ENCODE data around the gene GATAD2A. TPM values are rescaled to one million over a fixed set of nuclear protein-coding genes. Genes with fewer than 3 reads are reported as not detected.

The GATAD2A gene
- total RNA-seq, 1 donor from 2014 or later = 163 TPM

- H3K9me3 ChIP-seq (ENCODE audit: insufficient read depth, low read depth, low read length) = no peaks in the 10 kb centered on the region
- no peak overlapping the region for H3K9ac ChIP-seq (ENCODE audit: low read length)
- H3K4me3 Mint-ChIP-seq (ENCODE audit: unreplicated experiment) = no peak overlapping the region
- peaks cover 16% of the 10 kb centered on the region for H4K20me1 ChIP-seq (ENCODE audit: insufficient read depth, low read length)
- no peak overlapping the region for H3K4me3 ChIP-seq (ENCODE audit: insufficient read depth, low read depth, low read length)
- H3K79me2 ChIP-seq (ENCODE audit: insufficient read depth, low read length) = no peaks in the 10 kb centered on the region
- no peaks in the 10 kb centered on the region for H3K27me3 ChIP-seq (ENCODE audit: insufficient read depth, low read length)
- no peak for TF ChIP-seq EZH2 (IDR thresholded peaks at IDR 0.05; ENCODE audit: insufficient read depth, low read length)
- no peak for TF ChIP-seq CTCF (IDR thresholded peaks at IDR 0.05; ENCODE audit: insufficient read depth, low read depth, low read length)
- H3K9me3 Mint-ChIP-seq (ENCODE audit: unreplicated experiment) = no peaks in the 10 kb centered on the region
- peaks cover 16% of the 10 kb centered on the region for H3K36me3 Mint-ChIP-seq (ENCODE audit: low read depth, unreplicated experiment)
- no peak overlapping the region for H3K4me2 ChIP-seq (ENCODE audit: low read length)
- H2AFZ ChIP-seq (ENCODE audit: low read depth, low read length) = no peak overlapping the region
- no peak overlapping the region for H3K27ac Mint-ChIP-seq (ENCODE audit: unreplicated experiment)
- H3K36me3 ChIP-seq (ENCODE audit: insufficient read depth, low read length) = peaks cover 31% of the 10 kb centered on the region
- FAIRE-seq = no peak
- H3K27ac ChIP-seq (ENCODE audit: low read depth, low read length) = no peak overlapping the region
- no peak for DNase-seq (ENCODE audit: low read depth)
- H3K27me3 Mint-ChIP-seq (ENCODE audit: low read depth, unreplicated experiment) = no peaks in the 10 kb centered on the region
- H3K4me1 ChIP-seq (ENCODE audit: insufficient read depth, low read length) = no peaks in the 10 kb centered on the region
- H3K4me1 Mint-ChIP-seq (ENCODE audit: low read depth, unreplicated experiment) = no peaks in the 10 kb centered on the region
Observed at GRCh38 chr19:19504754-19505668, 99.5 kb downstream of the GATAD2A start.

GRCh38 chr19:19505669-19506326, 100.3 kb downstream of the GATAD2A start:
- peaks cover 16% of the 10 kb centered on the region for H4K20me1 ChIP-seq (ENCODE audit: insufficient read depth, low read length)
- Mint-ChIP-seq H3K36me3 (ENCODE audit: low read depth, unreplicated experiment) (peaks cover 18% of the 10 kb centered on the region), H3K27ac (ENCODE audit: unreplicated experiment) (no peak overlapping the region), H3K9me3 (ENCODE audit: unreplicated experiment) (no peaks in the 10 kb centered on the region), H3K4me3 (ENCODE audit: unreplicated experiment) (no peak overlapping the region), H3K27me3 (ENCODE audit: low read depth, unreplicated experiment) (no peaks in the 10 kb centered on the region), H3K4me1 (ENCODE audit: low read depth, unreplicated experiment) (no peaks in the 10 kb centered on the region)
- no peak overlapping the region for H3K27ac ChIP-seq (ENCODE audit: low read depth, low read length)
- TF ChIP-seq CTCF (IDR thresholded peaks at IDR 0.05; ENCODE audit: insufficient read depth, low read depth, low read length) (no peak), EZH2 (IDR thresholded peaks at IDR 0.05; ENCODE audit: insufficient read depth, low read length) (no peak)
- no peaks in the 10 kb centered on the region for H3K27me3 ChIP-seq (ENCODE audit: insufficient read depth, low read length)
- FAIRE-seq (no peak), DNase-seq (ENCODE audit: low read depth) (no peak)
- no peaks in the 10 kb centered on the region for H3K9me3 ChIP-seq (ENCODE audit: insufficient read depth, low read depth, low read length)
- no peak overlapping the region for H3K9ac ChIP-seq (ENCODE audit: low read length)
- peaks cover 28% of the 10 kb centered on the region for H3K36me3 ChIP-seq (ENCODE audit: insufficient read depth, low read length)
- H3K4me2 ChIP-seq (ENCODE audit: low read length) = no peak overlapping the region
- no peak overlapping the region for H3K4me3 ChIP-seq (ENCODE audit: insufficient read depth, low read depth, low read length)
- no peaks in the 10 kb centered on the region for H3K4me1 ChIP-seq (ENCODE audit: insufficient read depth, low read length)
- no peaks in the 10 kb centered on the region for H3K79me2 ChIP-seq (ENCODE audit: insufficient read depth, low read length)
- H2AFZ ChIP-seq (ENCODE audit: low read depth, low read length) = no peak overlapping the region

All from astrocyte (in vitro differentiated cells and primary cell).